ENCODE results near the gene PRDM16.

The PRDM16 gene

GRCh38 chr1:3176820-3177219 lies 107.8 kb downstream of the PRDM16 start:
- H3K36me3 ChIP-seq (ENCODE audit: control insufficient read depth, insufficient read depth, low read length): no peaks in the 10 kb centered on the region
- no peaks in the 10 kb centered on the region for H3K27me3 ChIP-seq (replicated peaks; ENCODE audit: control insufficient read depth, insufficient read depth, low read length)
- DNase-seq (ENCODE audit: extremely low read depth, insufficient read length): no peak
- no peak for TF ChIP-seq CTCF (IDR thresholded peaks at IDR 0.05; ENCODE audit: insufficient read depth, low read length, poor library complexity, severe bottlenecking)
- H3K4me3 ChIP-seq (replicated peaks; ENCODE audit: low read depth, low read length): no peak overlapping the region

GRCh38 chr1:3178279-3178678 lies 109.3 kb downstream of the PRDM16 start:
- no peak for TF ChIP-seq CTCF (IDR thresholded peaks at IDR 0.05; ENCODE audit: insufficient read depth, low read length, poor library complexity, severe bottlenecking)
- Histone ChIP-seq H3K4me3 (replicated peaks; ENCODE audit: low read depth, low read length) (no peak overlapping the region), H3K36me3 (ENCODE audit: control insufficient read depth, insufficient read depth, low read length) (no peaks in the 10 kb centered on the region), H3K27me3 (replicated peaks; ENCODE audit: control insufficient read depth, insufficient read depth, low read length) (no peaks in the 10 kb centered on the region)
- DNase-seq (ENCODE audit: extremely low read depth, insufficient read length): no peak

- Histone ChIP-seq H3K27me3 (replicated peaks; ENCODE audit: control insufficient read depth, insufficient read depth, low read length) (no peaks in the 10 kb centered on the region), H3K4me3 (replicated peaks; ENCODE audit: low read depth, low read length) (no peak overlapping the region), H3K36me3 (ENCODE audit: control insufficient read depth, insufficient read depth, low read length) (no peaks in the 10 kb centered on the region)
- no peak for TF ChIP-seq CTCF (IDR thresholded peaks at IDR 0.05; ENCODE audit: insufficient read depth, low read length, poor library complexity, severe bottlenecking)
- no peak for DNase-seq (ENCODE audit: extremely low read depth, insufficient read length)
Observed at GRCh38 chr1:3179471-3179870, 110.5 kb downstream of the PRDM16 start.

GRCh38 chr1:3180915-3181314 lies 111.9 kb downstream of the PRDM16 start:
- DNase-seq (ENCODE audit: extremely low read depth, insufficient read length): no peak
- H3K27me3 ChIP-seq (replicated peaks; ENCODE audit: control insufficient read depth, insufficient read depth, low read length): no peaks in the 10 kb centered on the region
- H3K4me3 ChIP-seq (replicated peaks; ENCODE audit: low read depth, low read length): no peak overlapping the region
- H3K36me3 ChIP-seq (ENCODE audit: control insufficient read depth, insufficient read depth, low read length): no peaks in the 10 kb centered on the region
- no peak for TF ChIP-seq CTCF (IDR thresholded peaks at IDR 0.05; ENCODE audit: insufficient read depth, low read length, poor library complexity, severe bottlenecking)

GRCh38 chr1:3181956-3182355 lies 113.0 kb downstream of the PRDM16 start:
- TF ChIP-seq CTCF (IDR thresholded peaks at IDR 0.05; ENCODE audit: insufficient read depth, low read length, poor library complexity, severe bottlenecking): no peak
- H3K4me3 ChIP-seq (replicated peaks; ENCODE audit: low read depth, low read length): no peak overlapping the region
- H3K27me3 ChIP-seq (replicated peaks; ENCODE audit: control insufficient read depth, insufficient read depth, low read length): no peaks in the 10 kb centered on the region
- H3K36me3 ChIP-seq (ENCODE audit: control insufficient read depth, insufficient read depth, low read length): no peaks in the 10 kb centered on the region
- DNase-seq (ENCODE audit: extremely low read depth, insufficient read length): no peak

GRCh38 chr1:3183411-3183810 lies 114.4 kb downstream of the PRDM16 start:
- TF ChIP-seq CTCF (IDR thresholded peaks at IDR 0.05; ENCODE audit: insufficient read depth, low read length, poor library complexity, severe bottlenecking): no peak
- DNase-seq (ENCODE audit: extremely low read depth, insufficient read length): no peak
- Histone ChIP-seq H3K27me3 (replicated peaks; ENCODE audit: control insufficient read depth, insufficient read depth, low read length) (no peaks in the 10 kb centered on the region), H3K4me3 (replicated peaks; ENCODE audit: low read depth, low read length) (no peak overlapping the region), H3K36me3 (ENCODE audit: control insufficient read depth, insufficient read depth, low read length) (no peaks in the 10 kb centered on the region)

All from GM06990 (cell line).